Parathyroid adenoma (tissue), 2 donors: ENCODE results near the gene VSIR.

Source experiments
- H2AFZ ChIP-seq: fragments of 300-600 bp; sonication (generic); one replicate; pipeline ENCODE4 v1.7.0; 2017; ENCODE audit warnings: antibody characterized with exemption, mild to moderate bottlenecking
- H3K27ac ChIP-seq: fragments of 300-600 bp; sonication (generic); one replicate; pipeline ENCODE4 v1.7.0; 2017
- H3K27me3 ChIP-seq: fragments of 300-600 bp; sonication (generic); one replicate; pipeline ENCODE4 v1.7.0; 2017; ENCODE audit warnings: low read length; ENCODE audit not compliant: control insufficient read depth, insufficient read depth
- H3K36me3 ChIP-seq: fragments of 300-600 bp; sonication (generic); one replicate; pipeline ENCODE4 v1.7.0; 2017; ENCODE audit warnings: low read length; ENCODE audit not compliant: control insufficient read depth, insufficient read depth
- H3K4me1 ChIP-seq: fragments of 300-600 bp; sonication (generic); one replicate; pipeline ENCODE4 v1.7.0; 2017; ENCODE audit warnings: control low read depth
- H3K4me2 ChIP-seq: fragments of 300-600 bp; sonication (generic); one replicate; pipeline ENCODE4 v1.7.0; 2017; ENCODE audit warnings: low read length
- H3K4me3 ChIP-seq: fragments of 300-600 bp; sonication (generic); one replicate; pipeline ENCODE4 v1.7.0; 2017; ENCODE audit warnings: low read depth, low read length
- H3K79me2 ChIP-seq: fragments of 300-600 bp; sonication (generic); one replicate; pipeline ENCODE4 v1.7.0; 2017; ENCODE audit warnings: control low read depth
- H3K9ac ChIP-seq: fragments of 300-600 bp; sonication (generic); one replicate; pipeline ENCODE4 v1.7.0; 2017; ENCODE audit warnings: mild to moderate bottlenecking
- H3K9me3 ChIP-seq: fragments of 300-600 bp; sonication (generic); one replicate; pipeline ENCODE4 v1.7.0; 2017; ENCODE audit warnings: low read length; ENCODE audit not compliant: control insufficient read depth
- CTCF ChIP-seq: fragments of 300-600 bp; sonication (generic); IDR thresholded peaks from one replicate; pipeline ENCODE4 v1.7.0; 2017; ENCODE audit warnings: antibody characterized with exemption, mild to moderate bottlenecking
- donor health status: primary hyperparathyroidism.

Gene VSIR

GRCh38 chr10:71816421-71816851 lies 43.1 kb upstream of the VSIR start:
- Histone ChIP-seq H3K27ac (no peak overlapping the region), H3K4me1 (peaks cover 15% of the 10 kb centered on the region), H3K4me3 (no peak overlapping the region), H3K27me3 (no peaks in the 10 kb centered on the region), H3K79me2 (peaks cover 3% of the 10 kb centered on the region), H3K9ac (no peak overlapping the region), H2AFZ (no peak overlapping the region), H3K36me3 (no peaks in the 10 kb centered on the region), H3K9me3 (no peaks in the 10 kb centered on the region), H3K4me2 (no peak overlapping the region)
- no peak for TF ChIP-seq CTCF

GRCh38 chr10:71815515-71816130 lies 42.3 kb upstream of the VSIR start:
- peaks cover 15% of the 10 kb centered on the region for H3K4me1 ChIP-seq
- H3K9ac ChIP-seq = no peak overlapping the region
- H3K27ac ChIP-seq = no peak overlapping the region

GRCh38 chr10:71814922-71815411 lies 41.6 kb upstream of the VSIR start:
- Histone ChIP-seq H3K4me3 (no peak overlapping the region), H3K4me1 (peaks cover 15% of the 10 kb centered on the region), H3K4me2 (no peak overlapping the region), H2AFZ (no peak overlapping the region), H3K27ac (no peak overlapping the region), H3K79me2 (no peaks in the 10 kb centered on the region), H3K27me3 (no peaks in the 10 kb centered on the region), H3K9ac (no peak overlapping the region), H3K36me3 (no peaks in the 10 kb centered on the region), H3K9me3 (no peaks in the 10 kb centered on the region)
- no peak for TF ChIP-seq CTCF

More at GRCh38 chr10:71815515-71816130, 42.3 kb upstream of the VSIR start:
- Histone ChIP-seq H3K36me3 (no peaks in the 10 kb centered on the region), H3K4me3 (no peak overlapping the region), H3K9me3 (no peaks in the 10 kb centered on the region), H3K79me2 (peaks cover under 1% of the 10 kb centered on the region), H3K27me3 (no peaks in the 10 kb centered on the region), H3K4me2 (no peak overlapping the region), H2AFZ (no peak overlapping the region)
- no peak for TF ChIP-seq CTCF

- no peak overlapping the region for H3K9ac ChIP-seq
- no peaks in the 10 kb centered on the region for H3K27me3 ChIP-seq
- no peak for TF ChIP-seq CTCF
- no peaks in the 10 kb centered on the region for H3K79me2 ChIP-seq
- H3K36me3 ChIP-seq = no peaks in the 10 kb centered on the region
- H3K4me1 ChIP-seq = peaks cover 15% of the 10 kb centered on the region
- H3K4me3 ChIP-seq = no peak overlapping the region
- no peaks in the 10 kb centered on the region for H3K9me3 ChIP-seq
- no peak overlapping the region for H2AFZ ChIP-seq
- no peak overlapping the region for H3K4me2 ChIP-seq
- H3K27ac ChIP-seq = peak overlapping the region; percentile 39
Observed at GRCh38 chr10:71812913-71813590, 39.7 kb upstream of the VSIR start.
